Neuron (in vitro differentiated cells): ENCODE measurements around the gene CASS4.

ENCODE experiments used
- H2AFZ ChIP-seq: one replicate; pipeline ENCODE4 v1.6.1; 2013; ENCODE audit warnings: low read depth, mild to moderate bottlenecking, inconsistent platforms, low read length, moderate library complexity
- H3K27me3 ChIP-seq: one replicate; pipeline ENCODE4 v1.6.1; 2013; ENCODE audit warnings: low read length; ENCODE audit not compliant: insufficient read depth
- H3K36me3 ChIP-seq: one replicate; pipeline ENCODE4 v1.6.1; 2013; ENCODE audit warnings: low read length; ENCODE audit not compliant: insufficient read depth
- H3K4me1 ChIP-seq: one replicate; pipeline ENCODE4 v1.6.1; 2013; ENCODE audit warnings: low read length; ENCODE audit not compliant: insufficient read depth
- H3K4me3 ChIP-seq: 2 replicates; pipeline ENCODE4 v1.5.1; 2013; ENCODE audit warnings: mild to moderate bottlenecking, low read length, moderate library complexity
- H3K9me3 ChIP-seq: one replicate; pipeline ENCODE4 v1.6.1; 2013; ENCODE audit warnings: low read length

The CASS4 gene

DNA sequence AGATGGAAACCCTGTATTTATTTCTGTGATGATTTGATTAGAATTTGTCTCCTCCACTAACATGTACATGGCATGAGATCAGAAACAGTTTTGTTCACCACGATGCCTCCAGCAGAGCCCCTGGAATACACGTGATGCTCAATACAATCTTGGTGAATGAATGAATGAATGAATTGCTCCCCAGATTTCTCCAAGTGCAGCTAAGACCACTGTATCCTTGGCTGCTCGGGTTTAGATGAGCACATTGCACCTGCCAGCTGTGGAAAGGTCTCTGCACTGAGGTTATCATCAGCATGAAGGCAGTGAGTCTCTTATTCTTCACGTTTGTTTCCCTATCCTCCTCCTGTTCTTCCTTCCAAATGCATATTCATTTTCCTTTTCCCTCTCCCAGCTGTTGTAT is 17.9 kb downstream of the CASS4 start:
- Histone ChIP-seq H2AFZ (no peak overlapping the region), H3K4me1 (no peaks in the 10 kb centered on the region), H3K9me3 (no peaks in the 10 kb centered on the region), H3K27me3 (no peaks in the 10 kb centered on the region), H3K36me3 (no peaks in the 10 kb centered on the region), H3K4me3 (no peak overlapping the region)

DNA sequence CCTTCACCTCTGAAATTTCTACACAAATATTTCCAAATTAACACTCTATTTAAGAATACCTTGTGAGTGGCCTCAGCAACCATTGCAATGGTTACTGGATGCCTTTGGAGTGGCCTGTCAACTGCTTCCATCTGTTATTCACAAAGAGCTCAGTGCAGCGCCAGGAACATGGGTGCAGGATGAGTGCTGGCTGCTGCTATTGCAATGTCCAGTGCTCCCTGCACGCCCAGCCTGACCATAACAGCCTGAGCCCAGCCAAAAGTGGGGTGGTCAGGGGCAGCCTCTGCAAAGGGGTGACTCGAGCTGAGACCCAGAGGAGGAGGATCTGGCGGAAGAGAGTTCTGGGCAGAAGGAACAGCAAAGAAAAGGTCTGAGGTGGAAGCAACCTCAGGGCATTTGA is 18.4 kb downstream of the CASS4 start:
- no peak overlapping the region for H2AFZ ChIP-seq
- no peaks in the 10 kb centered on the region for H3K4me1 ChIP-seq
- no peaks in the 10 kb centered on the region for H3K27me3 ChIP-seq
- no peaks in the 10 kb centered on the region for H3K9me3 ChIP-seq
- no peak overlapping the region for H3K4me3 ChIP-seq
- H3K36me3 ChIP-seq, result no peaks in the 10 kb centered on the region

DNA sequence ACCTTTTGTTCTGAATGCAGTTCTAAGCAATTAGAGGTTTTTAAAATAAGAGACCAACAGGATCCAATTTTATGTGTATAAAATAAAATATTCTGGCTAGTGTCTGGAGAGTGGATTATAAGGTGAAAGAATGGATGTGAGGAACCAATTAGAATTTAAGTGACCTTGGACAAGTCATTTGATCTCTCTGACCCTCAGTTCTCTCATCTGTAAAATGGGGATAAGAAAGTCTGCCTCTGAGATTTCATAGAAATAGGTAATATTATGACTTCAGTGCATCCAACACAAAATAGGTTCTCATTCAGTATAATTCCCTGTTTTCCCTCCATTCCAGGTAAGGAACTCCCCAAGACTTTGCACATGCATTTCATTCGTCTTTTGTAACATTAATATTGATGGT is 18.9 kb downstream of the CASS4 start:
- H3K36me3 ChIP-seq, result no peaks in the 10 kb centered on the region
- no peaks in the 10 kb centered on the region for H3K4me1 ChIP-seq
- H3K9me3 ChIP-seq, result no peaks in the 10 kb centered on the region
- H3K4me3 ChIP-seq, result no peak overlapping the region
- no peak overlapping the region for H2AFZ ChIP-seq
- no peaks in the 10 kb centered on the region for H3K27me3 ChIP-seq

DNA sequence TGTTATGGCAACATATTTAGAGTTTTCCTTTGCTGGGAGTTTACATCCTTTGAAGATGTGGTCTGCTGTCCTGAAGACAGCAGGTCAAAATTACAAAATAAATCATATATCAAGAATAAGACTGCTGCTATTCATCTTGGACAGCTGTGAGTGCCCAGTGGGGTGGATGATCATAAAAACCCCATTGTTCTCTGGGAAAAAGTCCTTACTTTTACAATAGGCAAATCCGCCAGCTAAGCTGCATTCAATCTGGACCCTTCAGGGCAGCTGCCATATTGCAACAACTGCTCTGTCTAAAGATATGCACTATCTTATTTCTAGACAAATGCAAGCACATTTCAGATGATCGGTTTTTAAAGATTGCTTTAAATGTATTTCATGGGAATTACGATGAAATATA is 19.4 kb downstream of the CASS4 start:
- Histone ChIP-seq H2AFZ (no peak overlapping the region), H3K27me3 (no peaks in the 10 kb centered on the region), H3K36me3 (no peaks in the 10 kb centered on the region), H3K4me1 (no peaks in the 10 kb centered on the region), H3K4me3 (no peak overlapping the region), H3K9me3 (no peaks in the 10 kb centered on the region)

DNA sequence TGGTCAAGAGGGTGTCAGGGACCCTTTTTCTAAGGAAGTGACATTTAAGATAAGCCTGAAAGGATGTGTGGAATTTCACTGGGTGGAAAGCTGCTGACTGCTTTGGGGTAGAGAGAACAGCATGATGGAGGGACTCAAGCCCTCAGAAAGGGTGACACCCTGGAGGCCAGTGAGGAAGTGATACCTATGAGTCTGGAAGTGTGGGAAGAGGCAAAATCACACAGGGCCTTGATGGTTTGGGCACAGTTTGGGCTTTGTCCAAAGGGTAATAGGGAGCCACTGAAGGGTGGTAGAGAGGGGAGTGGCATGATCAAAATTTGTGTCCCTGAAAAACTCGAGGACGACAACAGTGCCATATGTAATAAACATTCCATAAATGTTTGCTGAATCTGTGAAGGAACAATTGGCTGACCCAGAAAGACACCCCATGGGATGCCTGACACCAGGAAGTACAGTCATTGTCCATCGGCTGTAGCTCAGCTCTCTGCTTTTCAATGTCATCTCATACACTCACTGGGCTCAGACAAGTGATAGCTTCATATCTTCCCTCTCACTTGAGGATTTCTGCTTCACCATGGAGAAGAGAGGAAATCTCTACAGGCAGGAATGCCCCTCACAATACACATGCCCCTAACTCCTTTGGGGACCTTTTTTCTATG is 21.3 kb downstream of the CASS4 start:
- Histone ChIP-seq H3K27me3 (no peaks in the 10 kb centered on the region), H3K4me3 (no peak overlapping the region), H3K4me1 (no peaks in the 10 kb centered on the region), H2AFZ (no peak overlapping the region), H3K9me3 (no peaks in the 10 kb centered on the region), H3K36me3 (no peaks in the 10 kb centered on the region)

DNA sequence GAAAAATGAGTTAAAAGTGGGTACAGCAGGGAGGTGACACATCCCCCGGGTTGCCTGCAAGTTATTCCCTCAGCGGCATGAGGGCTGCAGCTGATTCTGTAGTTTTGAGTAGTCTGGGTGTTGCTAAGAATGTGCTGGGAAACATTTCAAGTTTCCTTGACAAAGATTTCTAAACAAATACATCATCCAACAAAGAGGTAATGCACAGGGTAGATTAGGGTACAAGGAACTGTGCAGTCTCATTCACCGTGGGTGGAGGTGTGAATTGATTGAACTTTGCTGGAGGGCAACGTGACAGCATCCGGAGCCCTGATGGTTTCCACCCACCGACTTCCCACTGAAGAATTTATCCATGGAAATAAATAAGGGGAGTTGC is 21.8 kb downstream of the CASS4 start:
- Histone ChIP-seq H3K9me3 (no peaks in the 10 kb centered on the region), H3K4me1 (no peaks in the 10 kb centered on the region), H3K36me3 (no peaks in the 10 kb centered on the region), H3K27me3 (no peaks in the 10 kb centered on the region), H2AFZ (no peak overlapping the region), H3K4me3 (no peak overlapping the region)

DNA sequence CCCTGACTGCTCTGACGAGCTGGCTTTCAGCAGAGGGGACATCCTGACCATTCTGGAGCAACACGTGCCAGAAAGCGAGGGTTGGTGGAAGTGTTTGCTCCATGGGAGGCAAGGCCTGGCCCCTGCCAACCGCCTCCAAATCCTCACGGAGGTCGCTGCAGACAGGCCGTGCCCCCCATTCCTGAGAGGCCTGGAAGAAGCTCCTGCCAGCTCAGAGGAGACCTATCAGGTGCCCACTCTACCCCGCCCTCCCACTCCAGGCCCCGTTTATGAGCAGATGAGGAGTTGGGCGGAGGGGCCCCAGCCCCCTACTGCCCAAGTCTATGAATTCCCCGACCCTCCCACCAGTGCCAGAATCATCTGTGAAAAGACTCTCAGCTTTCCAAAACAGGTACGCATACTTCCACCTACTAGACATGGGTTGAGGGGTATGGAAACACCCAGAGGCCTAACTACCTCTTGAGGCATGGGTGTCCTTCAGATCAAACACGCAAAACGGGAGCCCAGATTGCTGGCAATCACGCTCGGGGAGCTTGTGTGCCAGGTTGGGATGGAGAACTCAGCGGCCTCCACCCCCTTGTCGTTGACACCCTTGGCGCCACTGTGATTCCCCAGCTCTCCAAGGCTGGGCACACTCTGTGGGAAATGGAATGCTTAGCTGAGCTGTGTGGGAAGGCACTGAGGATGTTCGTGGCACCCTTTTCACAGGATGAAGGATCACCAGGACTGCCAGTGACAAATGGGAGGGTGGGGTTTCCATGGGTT is 25.3 kb downstream of the CASS4 start:
- Histone ChIP-seq H3K4me3 (no peak overlapping the region), H3K36me3 (no peaks in the 10 kb centered on the region), H3K4me1 (no peaks in the 10 kb centered on the region), H3K27me3 (no peaks in the 10 kb centered on the region), H2AFZ (no peak overlapping the region), H3K9me3 (no peaks in the 10 kb centered on the region)

DNA sequence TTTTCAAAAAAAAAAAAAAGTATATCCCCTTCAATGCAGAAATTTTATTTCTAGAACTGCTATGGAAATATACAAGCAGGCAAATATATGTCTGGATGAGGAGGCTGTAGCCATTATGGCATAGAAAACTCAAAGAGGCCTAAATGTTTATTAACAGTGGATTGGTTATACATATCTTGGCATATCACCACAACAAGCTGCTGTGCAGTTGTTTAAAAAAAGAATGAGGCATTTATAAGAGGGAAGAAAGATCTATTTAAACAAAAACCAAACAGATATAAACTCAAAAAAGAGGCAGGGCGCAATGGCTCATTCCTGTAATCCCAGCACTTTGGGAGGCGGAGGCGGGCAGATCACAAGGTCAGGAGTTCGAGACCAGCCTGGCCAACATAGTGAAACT is 26.2 kb downstream of the CASS4 start:
- Histone ChIP-seq H3K27me3 (no peaks in the 10 kb centered on the region), H3K36me3 (no peaks in the 10 kb centered on the region), H3K9me3 (no peaks in the 10 kb centered on the region), H3K4me3 (no peak overlapping the region), H2AFZ (no peak overlapping the region), H3K4me1 (no peaks in the 10 kb centered on the region)

DNA sequence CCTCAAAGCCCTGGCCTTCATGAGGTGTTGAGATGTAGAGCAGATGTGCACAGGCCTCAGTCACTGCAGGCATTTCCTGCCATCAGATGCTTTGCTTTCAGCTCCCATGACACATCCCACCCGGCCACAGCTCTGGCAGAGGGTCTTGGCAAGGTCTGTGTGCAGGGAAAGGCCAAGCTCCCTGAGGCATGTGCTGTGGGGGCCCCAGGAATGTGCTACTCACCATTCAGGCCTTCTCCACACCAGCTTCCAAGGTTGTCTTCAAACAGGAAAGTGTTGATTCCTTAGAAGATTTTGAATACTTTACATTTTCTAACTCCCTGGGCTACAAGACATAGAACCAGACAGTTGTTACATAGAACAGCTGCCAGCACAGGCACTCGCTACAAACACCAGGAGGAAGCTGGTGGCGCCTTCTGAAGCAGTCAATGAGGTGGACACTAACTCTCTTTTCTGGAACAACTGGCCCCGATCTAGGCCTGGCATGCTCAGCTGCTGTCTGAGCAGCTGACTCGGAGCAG is 27.8 kb downstream of the CASS4 start:
- H3K27me3 ChIP-seq, result no peaks in the 10 kb centered on the region
- H3K4me1 ChIP-seq, result no peaks in the 10 kb centered on the region
- H2AFZ ChIP-seq, result no peak overlapping the region
- no peaks in the 10 kb centered on the region for H3K36me3 ChIP-seq
- no peak overlapping the region for H3K4me3 ChIP-seq
- H3K9me3 ChIP-seq, result no peaks in the 10 kb centered on the region

DNA sequence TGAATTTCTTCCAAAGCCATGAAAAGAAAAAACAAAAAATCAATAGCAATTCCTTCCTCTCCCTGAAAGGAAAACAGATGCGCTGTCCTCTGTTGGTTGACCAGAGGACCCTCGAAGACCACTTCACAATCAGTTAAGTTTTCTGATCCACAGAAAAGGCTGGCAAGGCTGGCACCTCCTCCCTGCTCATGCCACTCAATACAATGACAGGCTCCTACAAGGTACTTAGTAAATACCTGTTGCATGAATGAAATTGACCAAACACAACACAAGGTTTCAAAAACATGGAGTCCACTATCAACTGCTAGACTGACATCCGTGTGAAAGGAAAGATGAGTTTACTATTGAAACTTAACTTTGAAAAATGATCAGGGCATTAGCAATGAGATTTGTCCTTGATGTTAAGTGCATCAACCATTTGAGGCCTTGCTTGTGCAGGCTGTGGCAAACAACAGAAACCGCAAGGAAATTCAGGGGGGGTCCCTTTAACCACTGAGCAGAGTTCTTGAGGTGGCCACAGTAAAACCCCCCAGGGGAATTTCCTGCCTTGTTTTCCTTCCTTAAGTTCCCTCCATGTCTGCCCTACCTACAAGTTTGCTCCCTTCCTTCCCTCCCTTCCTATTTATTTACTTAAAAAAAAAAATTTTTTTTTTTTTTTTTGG is 28.4 kb downstream of the CASS4 start:
- H3K36me3 ChIP-seq, result no peaks in the 10 kb centered on the region

DNA sequence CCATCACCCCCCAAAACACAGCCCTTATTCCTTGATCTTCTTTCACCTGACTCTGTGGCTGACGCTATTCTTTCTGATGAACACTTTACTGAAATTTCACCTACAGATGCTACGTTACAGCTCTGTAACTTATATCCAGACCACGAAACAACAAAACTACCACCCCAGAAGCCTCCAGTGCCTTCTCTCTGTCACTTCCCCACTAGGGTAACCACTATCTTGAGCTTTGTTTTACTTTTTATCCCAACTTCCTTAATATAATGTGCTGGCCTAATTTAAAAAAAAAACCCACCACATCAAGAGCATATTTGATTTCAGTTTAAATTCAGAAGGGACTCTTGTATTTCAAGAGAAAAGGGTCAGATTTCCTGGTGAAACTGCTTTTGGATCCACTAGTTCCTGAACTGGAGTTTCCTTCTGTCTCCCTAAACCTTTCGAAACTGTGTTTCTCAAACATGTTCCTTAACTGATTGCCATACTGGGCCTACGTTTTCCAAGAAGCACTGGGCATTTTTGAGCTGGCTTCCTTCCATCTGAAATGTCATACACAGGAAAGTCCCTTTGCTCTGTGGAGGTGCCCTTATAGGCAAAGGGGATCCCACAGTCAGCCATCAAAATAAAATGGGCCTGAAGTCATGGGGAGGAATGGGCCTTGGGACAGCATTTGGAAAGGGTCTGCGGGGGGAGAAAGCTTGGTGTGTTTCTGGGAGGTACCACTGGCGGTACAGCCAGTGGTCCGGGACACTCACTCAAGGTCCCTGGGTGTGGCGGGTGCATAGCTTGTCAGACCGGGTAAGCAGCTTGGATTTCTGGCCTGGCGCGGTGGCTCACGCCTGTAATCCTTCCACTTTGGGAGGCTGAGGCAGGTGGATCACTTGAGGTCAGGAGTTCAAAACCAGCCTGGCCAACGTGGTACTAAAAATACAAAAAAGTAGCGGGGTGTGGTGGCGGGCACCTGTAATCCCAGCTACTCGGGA is 30.6 kb downstream of the CASS4 start:
- Histone ChIP-seq H3K4me3 (no peak overlapping the region), H3K27me3 (no peaks in the 10 kb centered on the region), H3K4me1 (no peaks in the 10 kb centered on the region), H2AFZ (no peak overlapping the region), H3K36me3 (no peaks in the 10 kb centered on the region), H3K9me3 (no peaks in the 10 kb centered on the region)

More for the DNA sequence above, 28.4 kb downstream of the CASS4 start:
- H3K4me1 ChIP-seq, result no peaks in the 10 kb centered on the region
- no peaks in the 10 kb centered on the region for H3K9me3 ChIP-seq
- H3K27me3 ChIP-seq, result no peaks in the 10 kb centered on the region
- no peak overlapping the region for H3K4me3 ChIP-seq
- no peak overlapping the region for H2AFZ ChIP-seq

DNA sequence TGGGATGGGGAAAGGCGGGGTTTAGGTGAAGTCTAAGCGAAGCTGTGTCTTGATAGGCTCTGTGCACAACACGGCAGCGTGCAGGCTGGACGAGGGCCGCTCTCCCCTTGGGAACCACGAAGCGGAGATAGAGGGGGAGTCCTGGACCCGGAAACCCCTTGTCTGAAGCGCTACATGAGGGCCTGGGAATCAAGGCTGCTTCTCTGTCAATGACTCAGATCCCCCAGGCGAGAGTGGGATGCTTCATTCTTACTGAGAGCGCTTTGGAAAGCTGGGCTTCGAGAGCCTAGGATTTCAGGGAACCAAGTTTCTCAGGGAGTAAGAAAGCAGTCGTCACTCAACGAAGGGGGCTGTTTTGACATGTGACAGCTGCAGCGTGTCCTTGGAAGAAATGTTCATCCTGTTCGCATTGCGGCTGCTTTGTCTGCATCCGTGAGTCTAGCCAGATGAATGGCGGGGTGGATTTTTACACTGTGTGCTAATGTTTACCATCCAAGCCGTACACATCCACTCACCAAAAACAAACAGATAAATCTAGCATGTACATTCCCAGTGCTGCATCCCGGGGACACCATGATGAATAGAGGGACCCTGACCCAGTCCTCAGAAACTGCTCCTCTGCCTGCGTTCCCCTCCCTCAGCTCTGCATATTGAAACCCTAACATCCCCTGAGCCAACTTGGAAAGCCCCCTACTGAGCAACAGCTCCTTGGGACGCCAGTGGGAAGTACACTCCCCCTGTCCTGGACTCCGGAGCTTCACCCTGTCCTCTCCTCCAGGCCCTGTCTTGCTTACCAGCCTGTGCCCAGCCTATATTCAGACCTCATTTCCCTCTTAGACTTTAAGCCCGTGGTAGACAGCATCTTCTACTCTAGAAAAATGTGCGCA is 31.8 kb downstream of the CASS4 start:
- Histone ChIP-seq H3K4me1 (no peaks in the 10 kb centered on the region), H3K36me3 (no peaks in the 10 kb centered on the region), H3K27me3 (no peaks in the 10 kb centered on the region), H3K9me3 (no peaks in the 10 kb centered on the region), H3K4me3 (no peak overlapping the region), H2AFZ (no peak overlapping the region)
